HG02981 (cell line): ENCODE results near the gene NPC1L1.
"Not testable (repeated sequence)": the region's sequence is repeated elsewhere in the genome, so short reads cannot be mapped to it uniquely, and the experiment has no call there.

Experiments used
- ATAC-seq: cut with Tn5 transposase; IDR thresholded peaks from one replicate; pipeline ENCODE4 v1.9.1; 2021; ENCODE audit warnings: mild to moderate bottlenecking, moderate library complexity; ENCODE audit not compliant: unreplicated experiment

Gene NPC1L1

DNA sequence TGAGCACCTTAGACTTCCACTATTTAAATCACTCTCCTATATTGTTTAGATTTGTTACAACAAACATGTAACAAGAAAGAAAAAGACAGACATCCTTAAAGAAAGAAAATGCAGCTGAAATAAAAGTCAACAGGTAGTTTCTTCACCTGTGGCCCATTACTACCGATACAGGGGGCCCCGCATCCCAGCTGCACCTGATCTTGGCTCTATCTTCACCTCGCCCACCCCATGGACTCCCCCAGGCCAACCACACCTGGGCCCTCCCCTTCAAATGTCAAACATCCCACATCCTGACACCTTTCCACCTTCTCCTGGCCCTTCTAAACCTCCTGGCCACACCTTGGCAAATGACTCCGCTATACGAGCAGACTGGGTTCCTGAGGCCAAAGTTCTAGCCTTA, 25.6 kb upstream of the NPC1L1 start:
- no peak for ATAC-seq

DNA sequence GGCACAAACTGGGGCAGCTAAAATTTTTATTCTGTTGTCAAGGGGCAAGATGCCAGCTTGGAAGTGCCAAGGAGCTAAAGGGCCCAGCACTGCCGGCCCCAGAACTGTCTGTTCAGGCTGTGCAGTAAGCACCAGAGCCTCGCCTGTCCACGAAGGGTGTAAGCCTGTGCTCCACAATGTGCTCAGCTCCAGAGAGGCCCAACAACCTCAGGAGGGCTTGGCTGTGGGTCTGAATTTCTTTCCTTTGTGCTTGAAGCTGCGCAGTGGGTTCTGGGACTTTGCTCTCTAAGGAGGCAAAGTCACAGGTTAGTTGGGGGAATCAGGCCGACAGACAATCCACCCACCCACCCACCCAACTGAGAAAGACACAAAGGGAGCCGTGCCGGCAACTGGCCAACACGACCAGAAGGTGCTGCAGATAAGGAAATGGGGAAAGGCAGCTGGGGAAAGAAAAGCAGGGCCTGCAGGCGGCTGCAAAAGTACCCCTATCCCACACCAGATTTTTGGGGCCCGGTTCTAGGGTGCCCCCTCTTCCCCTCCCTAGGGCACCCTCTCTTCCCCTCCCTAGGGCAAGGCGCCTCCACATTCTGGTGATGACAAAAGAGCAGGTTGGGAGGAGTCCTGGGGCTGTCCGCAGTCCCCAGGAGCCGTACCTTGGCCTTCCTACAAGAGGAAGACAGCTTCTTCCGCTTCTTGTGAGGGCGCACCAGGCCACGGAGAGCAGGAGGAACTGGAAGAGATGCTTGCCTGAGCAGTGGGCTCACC, 24.8 kb upstream of the NPC1L1 start:
- ATAC-seq: no peak

DNA sequence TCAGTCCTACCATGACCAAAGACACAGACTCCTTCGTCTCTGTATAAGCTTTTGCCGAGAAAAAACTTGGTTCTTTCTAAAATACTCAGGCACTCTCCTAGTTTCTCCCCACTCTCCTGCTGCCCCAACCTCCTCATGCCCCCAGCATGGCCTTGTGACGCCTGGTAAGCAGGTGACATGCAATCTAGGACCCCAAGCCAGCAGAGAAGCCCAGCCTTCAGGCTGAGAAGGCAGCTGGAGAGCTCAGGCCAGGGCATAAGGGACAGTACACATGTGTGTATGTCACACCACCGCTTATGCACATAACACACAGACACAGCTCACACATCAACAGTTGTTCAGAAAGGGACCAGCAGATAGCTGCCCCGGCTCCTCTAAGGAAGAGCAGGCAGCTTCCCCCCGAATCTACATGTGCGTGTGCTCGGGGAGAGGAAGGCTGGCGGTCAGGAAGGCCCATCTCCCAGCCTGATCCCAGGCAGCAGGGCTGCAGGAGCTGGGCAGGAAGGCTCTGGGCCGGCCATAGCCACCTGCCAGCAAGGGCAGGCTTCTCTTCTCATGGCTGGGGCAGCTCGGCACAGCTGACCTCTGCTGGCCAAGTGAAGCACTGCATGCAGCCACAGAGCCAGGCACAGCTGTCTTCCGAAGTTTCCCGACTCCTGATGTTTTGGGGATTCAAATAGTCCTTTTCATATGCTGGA, 24.1 kb upstream of the NPC1L1 start:
- ATAC-seq: no peak

DNA sequence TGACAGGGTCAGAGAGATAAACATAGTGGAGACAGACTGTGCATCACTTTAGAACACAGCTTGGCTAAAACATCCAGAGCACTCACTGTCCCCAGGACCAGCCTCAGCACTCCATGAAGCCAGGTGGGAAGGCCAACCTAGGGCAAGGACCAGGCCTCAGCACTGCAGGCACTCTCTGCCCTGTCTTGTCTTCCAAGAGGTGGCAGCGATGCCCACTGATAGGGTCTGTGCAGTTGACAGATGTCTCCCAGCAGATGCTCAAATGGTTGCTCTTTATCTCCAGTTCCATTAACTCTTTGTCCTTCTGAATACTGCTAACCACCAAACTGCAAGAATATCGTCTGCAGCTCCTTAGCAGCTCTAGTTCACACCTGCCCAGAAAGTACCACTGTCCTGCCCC, 23.5 kb upstream of the NPC1L1 start:
- ATAC-seq: no peak

DNA sequence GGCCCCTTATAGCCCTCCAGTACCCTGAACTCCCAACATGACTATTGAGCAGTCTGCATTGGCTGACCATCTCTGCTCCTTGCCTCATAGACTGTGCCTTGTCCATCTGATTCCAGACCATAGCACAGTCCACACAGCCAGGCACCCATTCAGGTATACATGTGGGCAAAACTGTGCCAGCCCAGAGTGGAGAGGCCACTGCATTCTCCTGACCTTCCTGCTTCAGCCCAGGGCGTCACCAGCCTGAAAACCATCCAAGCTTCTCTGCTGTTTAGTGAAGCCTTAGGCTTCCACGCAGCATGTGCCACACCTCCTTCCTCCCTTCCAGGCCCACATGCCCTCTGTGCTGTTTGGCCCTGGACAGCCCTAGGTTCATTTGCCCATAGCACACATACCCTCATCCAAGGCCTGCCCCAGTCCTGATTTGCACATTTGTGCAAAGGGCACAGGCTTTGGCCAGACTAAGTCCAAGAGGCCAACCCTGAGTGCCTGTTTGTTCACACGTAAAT, 22.1 kb upstream of the NPC1L1 start:
- no peak for ATAC-seq

DNA sequence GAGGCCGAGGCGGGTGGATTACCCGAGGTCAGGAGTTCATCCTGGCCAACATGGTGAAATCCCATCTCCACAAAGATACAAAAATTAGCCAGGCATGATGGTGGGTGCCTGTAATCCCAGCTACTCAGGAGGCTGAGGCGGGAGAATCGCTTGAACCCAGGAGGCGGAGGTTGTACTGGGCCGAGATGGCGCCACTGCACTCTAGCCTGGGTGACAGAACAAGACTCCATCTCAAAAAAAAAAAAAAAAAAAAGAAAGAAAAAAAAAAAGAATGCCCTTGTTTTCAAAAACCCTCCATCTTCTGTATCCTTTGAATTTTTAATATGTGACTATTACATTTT, 21.5 kb upstream of the NPC1L1 start:
- ATAC-seq: not testable (repeated sequence)

DNA sequence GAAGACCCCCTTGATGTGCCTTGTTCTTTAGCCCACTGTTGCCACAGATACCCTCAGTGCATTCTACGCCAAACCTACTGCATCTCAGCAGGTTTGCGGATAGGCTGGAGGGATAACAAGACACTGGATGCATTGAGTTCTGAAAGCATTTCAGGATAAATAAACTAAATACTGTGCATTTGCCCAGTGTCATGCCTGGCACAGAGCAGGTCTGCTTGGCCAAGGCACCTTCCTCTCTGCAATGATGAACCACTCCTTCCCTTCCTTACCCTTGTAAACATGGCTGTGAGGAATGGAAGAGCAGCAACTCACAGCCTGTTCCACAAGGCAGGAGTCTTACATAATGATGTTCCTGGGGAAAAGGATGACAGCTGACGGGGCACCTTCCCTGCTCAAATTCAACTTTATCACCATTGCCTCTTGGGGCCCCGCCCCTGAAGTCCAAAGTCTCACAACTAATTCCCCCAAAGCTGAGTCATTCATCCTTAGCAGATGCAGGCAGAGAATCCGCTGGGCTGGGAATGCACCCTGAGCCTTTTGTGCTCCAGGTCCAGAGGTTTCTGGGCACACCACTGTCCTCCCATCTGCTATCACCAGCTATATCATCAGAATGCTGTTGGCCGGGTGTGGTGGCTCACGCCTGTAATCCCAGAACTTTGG, 21.0 kb upstream of the NPC1L1 start:
- no peak for ATAC-seq

DNA sequence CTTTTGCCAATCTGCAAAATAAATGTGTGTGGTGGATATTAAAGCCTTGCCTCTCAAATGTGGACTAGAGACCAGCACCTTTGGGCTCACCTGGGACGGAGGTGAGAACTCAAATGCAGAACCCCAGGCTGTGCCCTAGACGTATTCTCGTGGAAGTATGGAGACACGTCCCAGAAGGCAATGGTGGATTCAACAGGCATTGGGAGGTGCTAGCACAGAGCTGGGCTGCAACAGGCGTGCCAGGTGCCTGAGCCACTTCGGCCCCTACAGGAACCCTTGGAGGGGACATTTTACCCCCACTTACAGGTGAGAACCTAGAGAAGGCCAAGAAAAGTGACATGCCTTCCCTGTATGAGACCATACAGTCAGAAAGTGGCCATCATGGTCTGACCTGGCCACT, 20.4 kb upstream of the NPC1L1 start:
- ATAC-seq: no peak

DNA sequence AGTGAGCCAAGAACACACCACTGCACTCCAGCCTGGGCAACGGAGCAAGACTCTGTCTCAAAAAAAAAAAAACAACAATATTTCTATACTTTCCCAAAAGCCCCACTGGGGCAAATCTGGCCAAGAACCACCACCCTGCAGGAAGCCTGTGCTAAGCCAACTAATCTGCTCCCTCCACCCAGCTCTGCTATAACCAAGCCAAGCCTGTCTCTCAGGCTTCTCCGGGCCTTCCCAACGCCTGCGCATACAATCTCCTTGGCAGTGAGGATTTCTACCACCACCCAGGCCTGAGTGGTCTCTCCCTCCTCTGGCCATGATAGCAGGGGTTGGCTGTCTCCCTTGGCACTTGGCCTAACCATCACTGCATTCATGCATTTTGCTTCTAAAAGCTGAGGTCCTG, 18.4 kb upstream of the NPC1L1 start:
- no peak for ATAC-seq

DNA sequence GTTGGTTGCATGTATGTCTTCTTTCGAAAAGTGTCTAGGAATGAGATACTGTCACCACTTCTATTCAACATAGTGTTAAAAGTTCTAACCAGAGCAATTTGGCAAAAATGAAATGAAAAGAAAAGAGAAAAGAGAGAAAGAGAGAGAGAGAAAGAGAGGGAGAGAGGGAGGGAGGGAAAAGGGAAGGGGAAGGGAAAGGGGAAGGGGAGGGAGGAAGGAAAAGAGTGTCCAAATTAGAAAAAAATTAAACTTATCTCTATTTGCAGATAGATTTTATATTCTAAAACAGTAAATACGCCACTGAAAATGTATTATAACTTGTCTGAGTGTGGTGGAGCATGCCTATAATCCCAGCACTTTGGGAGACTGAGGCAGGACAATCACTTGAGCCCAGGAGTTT, 16.4 kb upstream of the NPC1L1 start:
- ATAC-seq: no peak

DNA sequence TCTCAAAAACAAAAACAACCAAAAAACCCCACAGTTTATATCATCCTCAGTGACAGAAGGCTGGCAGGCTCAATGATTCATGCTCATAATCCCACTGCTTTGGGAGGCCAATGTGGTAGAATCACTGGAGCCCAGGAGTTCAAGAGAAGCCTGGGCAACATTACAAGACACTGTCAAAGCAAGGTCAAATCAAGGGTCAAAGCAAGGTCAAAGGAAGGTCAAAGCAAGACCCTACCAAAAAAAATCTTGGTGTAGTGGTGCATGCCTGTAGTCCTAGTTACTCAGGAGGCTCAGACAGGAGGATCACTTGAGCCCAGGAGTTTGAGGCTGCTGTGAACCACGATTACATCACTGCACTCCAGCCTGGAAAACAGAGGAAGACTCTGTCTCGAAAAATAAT, 14.2 kb upstream of the NPC1L1 start:
- ATAC-seq: no peak

DNA sequence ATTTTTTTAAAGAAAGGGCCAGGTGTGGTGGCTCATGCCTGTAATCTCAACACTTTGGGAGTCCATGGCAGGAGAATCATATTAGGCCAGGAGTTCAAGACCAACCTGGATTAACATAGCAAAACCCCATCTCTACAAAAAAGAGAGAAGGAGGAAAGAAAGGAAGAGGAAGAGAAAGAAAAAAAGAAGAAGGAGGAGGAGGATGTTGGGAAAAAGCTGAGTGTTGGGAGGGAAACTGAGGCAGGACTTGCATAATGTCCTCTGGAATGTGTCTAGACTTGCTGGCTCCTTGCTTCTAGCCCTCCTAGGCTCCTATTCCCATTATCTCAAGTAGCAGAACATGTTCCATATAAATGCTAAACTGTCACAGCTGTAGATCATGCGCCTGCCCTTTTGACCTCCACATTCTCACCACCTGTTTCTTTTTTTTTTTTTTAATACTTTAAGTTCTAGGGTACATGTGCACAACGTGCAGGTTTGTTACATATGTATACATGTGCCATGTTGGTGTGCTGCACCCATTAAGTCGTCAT, 11.4 kb upstream of the NPC1L1 start:
- ATAC-seq: not testable (repeated sequence)

DNA sequence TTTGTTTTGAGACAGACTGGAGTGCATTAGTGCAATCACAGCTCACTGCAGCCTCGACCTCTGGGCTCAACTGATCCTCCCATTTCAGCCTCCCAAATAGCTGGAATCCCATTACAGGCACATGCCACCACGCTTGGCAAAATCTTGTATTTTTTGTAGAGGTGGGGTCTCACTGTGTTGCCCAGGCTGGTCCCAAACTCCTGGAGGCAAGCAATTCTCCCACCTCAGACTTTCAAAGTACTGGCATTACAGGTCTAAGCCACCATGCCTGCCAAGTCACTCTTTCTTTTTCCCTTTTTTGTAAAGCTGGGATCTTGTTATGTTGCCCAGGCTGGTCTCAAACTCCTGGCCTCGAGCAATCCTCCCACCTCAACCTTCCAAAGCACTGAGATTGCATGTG, 8.3 kb upstream of the NPC1L1 start:
- ATAC-seq: no peak

DNA sequence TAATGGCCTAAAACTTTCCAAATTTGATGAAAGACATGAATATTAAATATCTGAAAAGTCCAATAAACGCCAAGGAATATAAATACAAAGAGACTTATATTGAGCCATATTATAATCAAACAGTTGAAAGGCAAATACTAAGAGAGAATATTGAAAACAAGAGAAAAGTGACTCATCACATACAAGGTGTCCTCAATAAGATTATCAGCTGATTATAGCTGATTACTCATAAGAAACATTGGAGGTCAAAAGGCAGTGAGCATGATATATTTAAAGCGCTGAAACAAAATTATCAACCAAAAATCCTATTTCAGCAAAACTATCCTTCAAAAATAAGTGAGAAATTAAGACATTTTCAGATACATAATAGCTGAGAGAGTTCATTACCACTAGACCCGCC, 7.8 kb upstream of the NPC1L1 start:
- no peak for ATAC-seq

DNA sequence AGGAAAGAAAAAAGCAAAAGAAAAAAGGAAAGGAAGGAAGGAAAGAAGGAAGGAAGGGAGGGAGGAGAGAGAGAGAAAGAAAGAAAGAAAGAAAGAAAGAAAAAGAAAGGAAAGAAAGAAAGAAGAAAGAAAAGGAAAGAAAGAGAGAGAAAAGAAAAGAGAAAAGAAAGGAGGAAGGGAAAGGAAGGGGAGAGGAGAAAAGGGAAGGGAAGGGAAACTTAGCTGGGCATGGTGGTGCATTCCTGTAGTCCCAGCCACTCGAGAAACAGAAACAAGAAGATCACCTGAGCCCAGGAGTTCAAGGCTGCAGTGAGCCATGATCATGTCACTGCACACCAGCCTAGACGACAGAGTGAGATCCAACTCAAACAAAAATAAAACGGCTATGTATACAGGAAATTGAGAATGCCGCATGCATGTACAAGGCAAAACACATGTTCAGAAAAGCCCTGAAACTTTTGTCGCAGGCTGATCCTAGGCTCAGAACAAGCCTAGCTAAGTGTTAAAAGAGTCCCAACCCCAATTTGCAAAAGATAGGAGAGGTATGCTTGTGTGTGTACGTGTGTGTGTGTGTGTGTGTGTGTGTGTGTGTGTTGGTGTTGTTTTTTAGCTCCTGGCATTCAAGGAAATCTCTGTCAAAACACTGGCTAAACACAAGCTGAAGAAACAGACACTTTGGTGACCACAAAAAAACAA, 6.6 kb upstream of the NPC1L1 start:
- ATAC-seq: no peak

DNA sequence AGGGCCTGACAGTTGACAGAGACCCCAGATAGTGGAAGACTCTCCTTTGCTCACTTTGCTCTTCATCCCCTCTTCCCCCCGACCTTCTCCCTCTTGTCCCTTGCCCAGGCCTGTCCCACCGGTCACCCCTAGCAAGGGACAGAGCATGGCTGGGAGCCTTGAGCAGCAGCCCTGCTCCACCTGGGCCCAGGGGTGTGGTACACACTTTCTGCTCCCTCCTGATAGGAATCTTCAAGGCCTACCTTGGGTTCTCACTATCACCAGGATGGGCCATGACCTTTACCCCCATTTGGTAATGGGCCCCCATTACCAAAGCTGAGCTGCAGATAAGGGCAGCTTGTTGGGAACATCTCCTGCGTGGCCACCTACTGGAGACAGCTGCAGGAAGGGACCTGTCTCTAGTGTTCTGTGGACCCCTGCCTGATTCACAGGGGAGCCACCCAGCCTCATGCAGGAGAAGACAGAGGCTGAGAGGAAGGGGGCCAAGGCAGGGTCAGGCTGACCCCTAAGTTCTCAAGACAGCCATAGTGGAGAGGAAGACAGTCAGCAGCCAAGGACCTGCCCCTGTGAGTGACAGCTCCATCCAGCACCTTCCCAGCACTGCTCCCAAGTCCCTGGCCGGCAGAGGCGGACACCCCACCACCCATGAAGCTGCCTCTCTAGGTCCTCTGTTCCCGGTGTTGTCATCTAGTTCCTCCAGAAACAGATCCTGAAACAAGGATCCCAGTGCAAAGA, 913 bp upstream of the NPC1L1 start:
- no peak for ATAC-seq

DNA sequence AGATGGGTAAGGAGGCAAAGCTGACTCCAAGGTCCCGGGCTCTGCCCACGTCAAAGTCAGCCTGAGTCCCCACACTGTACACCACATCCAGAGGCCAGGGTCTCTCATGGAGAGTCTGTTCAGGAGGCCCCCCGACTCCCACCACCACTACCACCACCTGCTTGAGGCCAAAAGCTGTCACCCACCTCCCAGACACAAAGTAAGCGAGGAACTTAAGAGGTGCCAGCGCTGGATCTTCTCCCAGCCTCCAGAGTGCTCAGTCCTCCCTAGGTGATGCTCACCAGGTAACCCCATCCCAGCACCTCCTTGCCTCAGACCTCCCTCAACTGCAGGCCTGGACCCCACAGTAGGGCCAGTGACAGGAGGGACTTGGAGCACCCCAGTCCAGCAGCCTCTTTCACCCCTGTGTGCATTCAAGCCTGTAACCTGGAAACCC, 520 bp downstream of the NPC1L1 start:
- no peak for ATAC-seq

DNA sequence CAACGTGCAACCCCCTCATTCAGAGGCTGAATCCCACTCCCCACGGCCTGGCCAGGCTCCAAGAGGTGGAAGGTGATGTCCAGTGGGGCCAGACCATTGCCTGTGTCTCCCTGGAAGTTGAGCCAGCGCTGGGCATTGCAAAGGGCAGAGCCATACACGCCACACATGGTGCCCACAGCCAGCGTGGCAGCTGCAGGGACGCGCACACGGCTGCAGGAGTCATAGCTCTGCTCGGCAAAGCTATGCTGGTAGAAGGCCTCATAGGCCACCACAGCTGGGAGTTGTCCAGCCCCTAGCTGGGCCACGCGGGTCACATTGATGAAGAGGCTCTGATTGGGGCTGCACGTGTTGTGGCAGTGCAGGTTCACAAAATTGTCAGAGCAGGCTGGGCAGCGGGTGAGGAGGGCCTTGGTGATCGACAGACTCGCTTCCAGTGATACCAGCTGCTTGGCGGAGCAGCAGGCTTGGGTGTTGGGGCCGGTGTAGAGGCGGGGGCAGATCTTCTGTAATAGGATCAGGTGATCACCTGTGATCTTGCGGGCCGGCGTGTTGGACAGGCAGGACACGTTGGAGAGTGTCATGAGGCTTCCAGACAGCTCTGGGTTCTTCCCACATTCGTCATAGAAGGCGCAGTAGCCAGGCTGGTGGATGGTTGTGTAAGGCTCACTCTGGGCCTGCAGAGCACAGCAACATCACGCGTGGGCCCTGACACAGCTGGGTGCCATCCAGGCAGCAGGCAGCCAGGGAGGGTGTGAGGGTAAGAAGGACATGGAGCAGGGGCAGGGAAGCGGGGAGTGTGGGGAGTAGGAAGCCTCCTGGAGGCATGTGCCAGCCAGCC, 1.2 kb downstream of the NPC1L1 start:
- no peak for ATAC-seq

DNA sequence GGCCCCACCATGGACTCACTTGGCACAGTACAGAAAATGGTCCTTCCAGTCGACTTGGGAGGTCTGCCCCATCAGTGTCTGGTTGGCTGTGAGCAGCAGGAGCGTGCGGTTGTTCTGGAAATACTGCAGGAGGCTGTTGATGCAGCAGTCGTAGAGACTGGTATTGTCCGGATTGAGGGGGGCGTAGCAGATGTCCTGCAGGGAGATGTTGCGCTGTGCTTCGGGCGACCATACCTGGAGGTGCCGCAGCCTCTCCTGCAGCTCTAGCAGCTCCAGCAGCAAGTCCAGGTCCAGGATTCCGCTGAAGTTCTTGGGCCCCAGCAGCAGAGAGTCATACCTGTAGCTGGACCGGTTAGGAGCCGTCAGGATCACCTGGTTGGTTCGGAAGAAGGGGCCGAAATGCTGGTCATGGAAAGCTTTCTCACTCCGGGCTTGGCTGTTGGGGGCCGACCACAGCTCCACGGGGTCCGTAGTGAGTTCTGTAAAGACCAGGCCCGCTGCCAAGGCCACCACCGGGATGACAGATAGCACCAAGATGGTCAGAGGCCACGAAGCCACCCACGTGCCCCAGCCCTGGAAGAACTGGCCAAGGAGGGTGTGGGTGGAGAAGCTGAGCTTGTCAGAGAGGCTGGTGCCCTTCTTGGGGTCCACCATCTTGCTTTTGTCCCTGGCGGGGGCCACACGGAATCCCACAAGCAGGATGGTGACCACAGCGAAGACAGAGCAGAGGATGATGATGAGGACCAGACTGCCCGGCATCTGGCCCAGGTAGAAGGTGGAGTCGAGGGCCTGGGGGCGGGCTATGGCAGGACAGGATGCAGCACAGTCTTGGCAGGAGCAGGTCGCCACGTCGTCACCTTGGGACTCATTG, 2.1 kb downstream of the NPC1L1 start:
- ATAC-seq: no peak
